22Rv1 (cell line): ENCODE results near the gene EXOC1.

Experiments
- H3K27ac ChIP-seq: fragments of 450-650 bp; 2 replicates; pipeline ENCODE4 v1.5.1; 2017
- ZFX ChIP-seq: fragments of 450-650 bp; IDR thresholded peaks from 2 replicates; pipeline ENCODE4 v1.6.1; 2017; ENCODE audit warnings: antibody characterized with exemption, borderline replicate concordance
- TF ChIP-seq, protein P1 (sequence below): fragments of 450-650 bp; IDR thresholded peaks from 2 replicates; pipeline ENCODE4 v1.5.1; 2017; ENCODE audit warnings: mild to moderate bottlenecking

EXOC1 gene

DNA sequence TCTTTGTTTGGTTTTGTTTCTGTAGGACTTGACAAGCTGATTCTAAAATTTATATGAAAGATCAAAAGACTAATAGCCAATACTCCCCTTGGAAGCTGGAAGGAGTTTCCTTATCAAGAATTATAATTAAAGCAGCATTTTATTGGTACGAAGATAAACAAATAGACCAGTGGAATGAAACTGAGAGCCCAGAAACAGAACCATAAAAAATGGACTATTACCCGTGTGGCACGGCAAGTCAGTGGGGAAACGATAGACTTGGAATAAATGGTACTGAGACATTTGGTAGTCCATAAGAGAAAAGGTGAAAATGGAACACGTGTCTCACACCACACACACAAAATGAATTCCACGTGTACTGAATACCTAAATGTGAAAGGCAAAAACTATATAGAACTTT lies 52.9 kb downstream of the EXOC1 start:
- no peak overlapping the region for H3K27ac ChIP-seq
- TF ChIP-seq, protein P1, sequence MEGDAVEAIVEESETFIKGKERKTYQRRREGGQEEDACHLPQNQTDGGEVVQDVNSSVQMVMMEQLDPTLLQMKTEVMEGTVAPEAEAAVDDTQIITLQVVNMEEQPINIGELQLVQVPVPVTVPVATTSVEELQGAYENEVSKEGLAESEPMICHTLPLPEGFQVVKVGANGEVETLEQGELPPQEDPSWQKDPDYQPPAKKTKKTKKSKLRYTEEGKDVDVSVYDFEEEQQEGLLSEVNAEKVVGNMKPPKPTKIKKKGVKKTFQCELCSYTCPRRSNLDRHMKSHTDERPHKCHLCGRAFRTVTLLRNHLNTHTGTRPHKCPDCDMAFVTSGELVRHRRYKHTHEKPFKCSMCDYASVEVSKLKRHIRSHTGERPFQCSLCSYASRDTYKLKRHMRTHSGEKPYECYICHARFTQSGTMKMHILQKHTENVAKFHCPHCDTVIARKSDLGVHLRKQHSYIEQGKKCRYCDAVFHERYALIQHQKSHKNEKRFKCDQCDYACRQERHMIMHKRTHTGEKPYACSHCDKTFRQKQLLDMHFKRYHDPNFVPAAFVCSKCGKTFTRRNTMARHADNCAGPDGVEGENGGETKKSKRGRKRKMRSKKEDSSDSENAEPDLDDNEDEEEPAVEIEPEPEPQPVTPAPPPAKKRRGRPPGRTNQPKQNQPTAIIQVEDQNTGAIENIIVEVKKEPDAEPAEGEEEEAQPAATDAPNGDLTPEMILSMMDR: no peak
- no peak for TF ChIP-seq ZFX

- TF ChIP-seq, protein P1: no peak
- TF ChIP-seq ZFX: no peak
- no peak overlapping the region for H3K27ac ChIP-seq
Observed at GRCh38 chr4:55906989-55907388, 53.5 kb downstream of the EXOC1 start.

- TF ChIP-seq, protein P1: no peak
- no peak for TF ChIP-seq ZFX
- H3K27ac ChIP-seq: no peak overlapping the region
Observed at GRCh38 chr4:55907469-55907868, 54.0 kb downstream of the EXOC1 start.

GRCh38 chr4:55910140-55910539 lies 56.7 kb downstream of the EXOC1 start:
- TF ChIP-seq, protein P1: no peak
- TF ChIP-seq ZFX: no peak
- no peak overlapping the region for H3K27ac ChIP-seq

DNA sequence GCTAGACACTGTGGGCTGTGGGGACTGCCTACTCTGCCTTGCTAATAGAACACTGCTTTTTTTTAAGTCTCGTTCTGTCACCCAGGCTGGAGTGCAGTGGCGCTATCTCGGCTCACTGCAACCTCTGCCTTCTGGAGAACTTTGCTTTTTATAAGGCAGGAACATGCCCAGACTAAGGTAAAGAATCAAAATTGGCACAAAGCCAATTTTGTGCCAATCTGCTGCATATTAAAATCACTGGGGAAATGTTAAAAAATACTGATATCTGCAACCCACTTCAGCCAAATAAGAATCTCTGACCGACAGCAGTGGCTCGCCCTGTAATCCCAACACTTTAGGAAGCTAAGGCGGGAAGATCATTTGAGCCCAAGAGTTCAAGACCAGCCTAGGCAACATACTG lies 58.8 kb downstream of the EXOC1 start:
- no peak overlapping the region for H3K27ac ChIP-seq
- TF ChIP-seq, protein P1: no peak
- TF ChIP-seq ZFX: no peak

GRCh38 chr4:55920571-55920970 lies 67.1 kb downstream of the EXOC1 start:
- TF ChIP-seq, protein P1: no peak
- TF ChIP-seq ZFX: no peak
- H3K27ac ChIP-seq: no peak overlapping the region

DNA sequence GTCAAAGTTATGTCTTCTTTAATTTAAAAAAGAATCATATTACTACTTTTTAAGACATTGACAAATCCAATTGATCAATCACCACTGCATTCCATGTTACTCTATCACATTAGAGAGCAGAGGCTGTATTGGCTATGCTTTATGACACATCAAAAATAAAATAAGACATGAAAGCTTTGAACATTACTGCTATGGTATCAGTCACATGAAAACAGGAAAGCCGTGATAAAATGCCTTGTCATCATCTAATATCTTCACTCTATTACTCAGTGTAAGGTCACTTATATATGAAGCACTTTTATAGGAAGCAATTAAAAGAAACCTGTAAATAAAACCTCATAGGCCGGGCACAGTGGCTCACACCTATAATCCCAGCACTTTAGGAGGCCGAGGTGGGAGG lies 67.6 kb downstream of the EXOC1 start:
- no peak for TF ChIP-seq ZFX
- TF ChIP-seq, protein P1: no peak
- H3K27ac ChIP-seq: no peak overlapping the region
